ENCODE results near the gene NTM.

DNA sequence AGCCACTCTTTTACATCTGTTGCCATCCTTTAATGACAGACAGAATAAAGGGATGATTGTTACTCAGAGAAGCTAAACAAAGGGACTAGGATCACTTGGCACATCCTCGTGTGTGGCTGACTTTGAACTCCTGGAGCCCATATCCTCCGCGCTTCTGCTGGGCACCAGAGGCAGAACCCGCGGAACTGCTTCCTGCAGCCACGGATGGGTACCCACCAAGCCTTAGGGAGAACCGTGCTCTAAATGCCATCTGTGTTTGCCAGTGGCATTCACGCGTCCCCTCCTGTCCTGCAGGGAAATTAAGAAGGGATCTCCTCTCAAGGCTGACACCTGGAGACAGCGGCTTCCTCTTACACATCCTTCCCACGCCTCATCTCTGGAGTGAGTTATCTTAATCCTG is 294.4 kb downstream of the NTM start:
- TF ChIP-seq EZH2 (IDR thresholded peaks at IDR 0.05; ENCODE audit: insufficient read depth, poor library complexity, severe bottlenecking) (no peak), EZH2phosphoT487 (IDR thresholded peaks at IDR 0.05; ENCODE audit: insufficient read depth, low read depth) (no peak)

Measured in GM23248 (cell line).